ENCODE results near the gene ZMIZ2. TPM values are rescaled to one million over a fixed set of nuclear protein-coding genes. Genes with fewer than 3 reads are reported as not detected.

Gene ZMIZ2
- total RNA-seq, 1 donor from 2014 or later: 76.8 TPM

- Histone ChIP-seq H3K79me2 (ENCODE audit: insufficient read depth, low read length) (no peaks in the 10 kb centered on the region), H2AFZ (ENCODE audit: low read depth, low read length) (no peak overlapping the region), H3K4me1 (ENCODE audit: insufficient read depth, low read length) (no peaks in the 10 kb centered on the region), H3K27me3 (ENCODE audit: insufficient read depth, low read length) (no peaks in the 10 kb centered on the region), H3K4me3 (ENCODE audit: insufficient read depth, low read depth, low read length) (no peak overlapping the region), H3K9ac (ENCODE audit: low read length) (no peak overlapping the region), H3K4me2 (ENCODE audit: low read length) (no peak overlapping the region), H3K9me3 (ENCODE audit: insufficient read depth, low read depth, low read length) (no peaks in the 10 kb centered on the region), H3K36me3 (ENCODE audit: insufficient read depth, low read length) (peaks cover 5% of the 10 kb centered on the region), H4K20me1 (ENCODE audit: insufficient read depth, low read length) (no peaks in the 10 kb centered on the region), H3K27ac (ENCODE audit: low read depth, low read length) (no peak overlapping the region)
- Mint-ChIP-seq H3K27ac (ENCODE audit: unreplicated experiment) (no peak overlapping the region), H3K4me3 (ENCODE audit: unreplicated experiment) (no peak overlapping the region), H3K9me3 (ENCODE audit: unreplicated experiment) (peaks cover 1% of the 10 kb centered on the region), H3K4me1 (ENCODE audit: low read depth, unreplicated experiment) (peaks cover 7% of the 10 kb centered on the region), H3K36me3 (ENCODE audit: low read depth, unreplicated experiment) (peaks cover 19% of the 10 kb centered on the region), H3K27me3 (ENCODE audit: low read depth, unreplicated experiment) (no peaks in the 10 kb centered on the region)
- no peak for TF ChIP-seq EZH2 (IDR thresholded peaks at IDR 0.05; ENCODE audit: insufficient read depth, low read length)
- TF ChIP-seq CTCF (IDR thresholded peaks at IDR 0.05; ENCODE audit: insufficient read depth, low read depth, low read length): no peak
- FAIRE-seq (no peak), DNase-seq (ENCODE audit: low read depth) (no peak)
Measured at GRCh38 chr7:44709945-44710596, 38.6 kb upstream of the ZMIZ2 start.

- Mint-ChIP-seq H3K4me1 (ENCODE audit: low read depth, unreplicated experiment) (peaks cover 7% of the 10 kb centered on the region), H3K27ac (ENCODE audit: unreplicated experiment) (no peak overlapping the region), H3K9me3 (ENCODE audit: unreplicated experiment) (peaks cover 1% of the 10 kb centered on the region), H3K27me3 (ENCODE audit: low read depth, unreplicated experiment) (no peaks in the 10 kb centered on the region), H3K36me3 (ENCODE audit: low read depth, unreplicated experiment) (peaks cover 17% of the 10 kb centered on the region), H3K4me3 (ENCODE audit: unreplicated experiment) (no peak overlapping the region)
- Histone ChIP-seq H3K79me2 (ENCODE audit: insufficient read depth, low read length) (no peaks in the 10 kb centered on the region), H2AFZ (ENCODE audit: low read depth, low read length) (no peak overlapping the region), H3K4me1 (ENCODE audit: insufficient read depth, low read length) (no peaks in the 10 kb centered on the region), H3K4me3 (ENCODE audit: insufficient read depth, low read depth, low read length) (no peak overlapping the region), H3K27me3 (ENCODE audit: insufficient read depth, low read length) (no peaks in the 10 kb centered on the region), H3K9ac (ENCODE audit: low read length) (no peak overlapping the region), H3K27ac (ENCODE audit: low read depth, low read length) (no peak overlapping the region), H3K9me3 (ENCODE audit: insufficient read depth, low read depth, low read length) (no peaks in the 10 kb centered on the region), H3K36me3 (ENCODE audit: insufficient read depth, low read length) (peaks cover 5% of the 10 kb centered on the region), H4K20me1 (ENCODE audit: insufficient read depth, low read length) (no peaks in the 10 kb centered on the region), H3K4me2 (ENCODE audit: low read length) (no peak overlapping the region)
- FAIRE-seq (no peak), DNase-seq (ENCODE audit: low read depth) (no peak)
- TF ChIP-seq EZH2 (IDR thresholded peaks at IDR 0.05; ENCODE audit: insufficient read depth, low read length) (no peak), CTCF (IDR thresholded peaks at IDR 0.05; ENCODE audit: insufficient read depth, low read depth, low read length) (no peak)
Measured at GRCh38 chr7:44711528-44711927, 37.1 kb upstream of the ZMIZ2 start.

- Histone ChIP-seq H2AFZ (ENCODE audit: low read depth, low read length) (no peak overlapping the region), H3K79me2 (ENCODE audit: insufficient read depth, low read length) (no peaks in the 10 kb centered on the region), H3K4me1 (ENCODE audit: insufficient read depth, low read length) (no peaks in the 10 kb centered on the region), H3K9ac (ENCODE audit: low read length) (no peak overlapping the region), H3K9me3 (ENCODE audit: insufficient read depth, low read depth, low read length) (no peaks in the 10 kb centered on the region), H3K27ac (ENCODE audit: low read depth, low read length) (no peak overlapping the region), H3K4me3 (ENCODE audit: insufficient read depth, low read depth, low read length) (no peak overlapping the region), H4K20me1 (ENCODE audit: insufficient read depth, low read length) (no peaks in the 10 kb centered on the region), H3K27me3 (ENCODE audit: insufficient read depth, low read length) (no peaks in the 10 kb centered on the region), H3K4me2 (ENCODE audit: low read length) (no peak overlapping the region), H3K36me3 (ENCODE audit: insufficient read depth, low read length) (peaks cover 5% of the 10 kb centered on the region)
- Mint-ChIP-seq H3K27ac (ENCODE audit: unreplicated experiment) (no peak overlapping the region), H3K36me3 (ENCODE audit: low read depth, unreplicated experiment) (peaks cover 17% of the 10 kb centered on the region), H3K4me3 (ENCODE audit: unreplicated experiment) (no peak overlapping the region), H3K9me3 (ENCODE audit: unreplicated experiment) (peaks cover 1% of the 10 kb centered on the region), H3K27me3 (ENCODE audit: low read depth, unreplicated experiment) (no peaks in the 10 kb centered on the region), H3K4me1 (ENCODE audit: low read depth, unreplicated experiment) (peaks cover 7% of the 10 kb centered on the region)
- FAIRE-seq: no peak
- DNase-seq (ENCODE audit: low read depth): no peak
- TF ChIP-seq EZH2 (IDR thresholded peaks at IDR 0.05; ENCODE audit: insufficient read depth, low read length): no peak
- TF ChIP-seq CTCF (IDR thresholded peaks at IDR 0.05; ENCODE audit: insufficient read depth, low read depth, low read length): no peak
Measured at GRCh38 chr7:44712012-44712411, 36.6 kb upstream of the ZMIZ2 start.
